Liver (tissue), 10 donors: ENCODE data around the gene RASSF3. TPM values are rescaled to one million over a fixed set of nuclear protein-coding genes. Genes with fewer than 3 reads are reported as not detected.

Source experiments
- DNase-seq: peaks from one replicate; pipeline ENCODE4 v3.0.0-alpha.2; 2017; ENCODE audit warnings: low spot score
- H3K27ac ChIP-seq, 2 donors: one replicate each; pipeline ENCODE4 v1.7.0; 2013; ENCODE audit warnings: inconsistent platforms in 2 of 2, low read length in 2 of 2, control low read depth in 1 of 2, low read depth in 1 of 2, mild to moderate bottlenecking in 1 of 2
- H3K27me3 ChIP-seq, 4 donors: one replicate each; pipeline versions ENCODE4 v1.6.1 to v1.7.0; 2013; ENCODE audit warnings: low read length in 3 of 4, inconsistent platforms in 1 of 4, mild to moderate bottlenecking in 1 of 4, moderate library complexity in 1 of 4; ENCODE audit not compliant: control insufficient read depth in 4 of 4, insufficient read depth in 4 of 4
- H3K36me3 ChIP-seq, 4 donors: one replicate each; pipeline versions ENCODE4 v1.6.1 to v1.7.0; 2013; ENCODE audit warnings: low read length in 3 of 4, mild to moderate bottlenecking in 3 of 4, low read depth in 1 of 4, moderate library complexity in 1 of 4; ENCODE audit not compliant: control insufficient read depth in 4 of 4, insufficient read depth in 3 of 4
- H3K4me1 ChIP-seq, 4 donors: one replicate each; pipeline versions ENCODE4 v1.6.1 to v1.7.0; 2013; ENCODE audit warnings: low read length in 3 of 4, mild to moderate bottlenecking in 3 of 4, moderate library complexity in 1 of 4; ENCODE audit not compliant: control insufficient read depth in 4 of 4, insufficient read depth in 4 of 4
- H3K4me3 ChIP-seq, 3 donors: one replicate each; pipeline versions ENCODE4 v1.6.1 to v1.7.0; 2013; ENCODE audit warnings: low read length in 3 of 3, control low read depth in 1 of 3, low read depth in 1 of 3, mild to moderate bottlenecking in 1 of 3
- H3K9ac ChIP-seq, 2 donors: one replicate each; pipeline ENCODE4 v1.7.0; 2013; ENCODE audit warnings: low read length in 2 of 2, mild to moderate bottlenecking in 2 of 2, moderate library complexity in 2 of 2, control low read depth in 1 of 2, low read depth in 1 of 2
- H3K9me3 ChIP-seq, 4 donors: one replicate each; pipeline versions ENCODE4 v1.6.1 to v1.7.0; 2013; ENCODE audit warnings: low read length in 3 of 4; ENCODE audit not compliant: control insufficient read depth in 4 of 4
- TAF1 ChIP-seq: conservative IDR thresholded peaks from 2 replicates; pipeline ENCODE4 v1.6.1; 2016; ENCODE audit warnings: antibody characterized with exemption, mild to moderate bottlenecking
- WGBS: extraction: QIAGEN DNeasy Blood & Tissue Kit; methylation state at CpG from one replicate; pipeline ENCODE4 v1.1.7; 2013; 5-methylcytosine and 5-hydroxymethylcytosine counted together
- polyA plus RNA-seq, 2 donors: library from polyadenylated mRNA; stranded (reverse) in 1 of 2; unstranded in 1 of 2; fragments of 200-250 nt in 1 of 2; fragments of >200 nt in 1 of 2; fragmentation: Nextera tagmentation in 1 of 2; extraction: Ambion mirVana in 1 of 2; gene quantifications; one replicate each; pipeline versions ENCODE4 v1.2.1 to v1.2.3, GENCODE V29; 2013 to 2015
- small RNA-seq: library from RNA; depleted of rRNA; stranded (forward); fragments of <200 nt; gene quantifications from one replicate; pipeline ENCODE3, GENCODE V24; 2014
- total RNA-seq, 2 donors: library from RNA; depleted of rRNA; stranded (reverse); fragments of >200 nt; gene quantifications; one replicate each; pipeline ENCODE4 v1.2.3, GENCODE V29; 2014
- TF ChIP-seq, protein P1 (sequence below): IDR thresholded peaks from 2 replicates; pipeline ENCODE4 v1.6.1; 2016; ENCODE audit warnings: antibody characterized with exemption
- donor health status: healthy.
- donor health status: healthy.
- donor health status: healthy.
- donor health status: healthy.
- donor health status: healthy.

RASSF3 gene
- total and polyA plus RNA-seq, 4 donors, result 2.2 to 9.1 (median 5.6) TPM

DNA sequence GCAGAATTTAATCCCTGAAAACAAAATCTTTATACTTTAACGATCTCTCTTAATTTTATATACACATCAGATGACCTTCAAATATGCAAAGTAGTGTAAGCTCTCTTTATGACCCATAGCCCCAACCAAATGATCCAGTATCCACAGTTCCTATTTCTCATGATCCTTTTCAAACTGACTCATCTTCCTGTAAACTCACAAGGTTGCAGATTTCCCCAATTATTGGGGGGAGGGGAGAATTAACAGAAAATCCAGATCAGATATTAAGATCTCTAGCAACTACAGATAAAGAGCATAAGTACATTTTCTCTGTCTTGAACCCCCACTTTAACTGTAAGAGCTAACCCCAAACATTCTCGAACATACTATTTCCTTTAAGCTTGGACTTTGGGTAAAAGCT is 136.4 kb downstream of the RASSF3 start:
- Histone ChIP-seq H3K4me1 (no peaks in the 10 kb centered on the region), H3K9me3 (no peaks in the 10 kb centered on the region), H3K9ac (no peak overlapping the region), H3K27me3 (no peaks in the 10 kb centered on the region), H3K27ac (no peak overlapping the region), H3K4me3 (no peak overlapping the region), H3K36me3 (peaks cover 6 to 34% (median 24%) of the 10 kb centered on the region in 4 donors)
- 92% methylated on average over 2 of the region's 2 CpGs for WGBS
- TF ChIP-seq TAF1, result no peak
- TF ChIP-seq, protein P1, sequence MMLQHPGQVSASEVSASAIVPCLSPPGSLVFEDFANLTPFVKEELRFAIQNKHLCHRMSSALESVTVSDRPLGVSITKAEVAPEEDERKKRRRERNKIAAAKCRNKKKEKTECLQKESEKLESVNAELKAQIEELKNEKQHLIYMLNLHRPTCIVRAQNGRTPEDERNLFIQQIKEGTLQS, result no peak
- no peak for DNase-seq

Small RNA genes within 50 kb of the gene (small RNA-seq; reads per million reads assigned to genes)
- gene MIR548C (not detected), gene MIR548Z (not detected), gene RF00137 (not detected)

Other genes starting within 250 kb of the RASSF3 start
- gene C12orf56, start 219.7 kb upstream of the RASSF3 start, total RNA-seq, result under 1 TPM; 0.08 to 0.47 TPM
- gene C12orf56, start 219.7 kb upstream of the RASSF3 start, polyA plus RNA-seq, result under 1 TPM in 1 of 2 donors, not detected in 1; 0.24 TPM
- 10 to 100 TPM; 23.4 to 44.8 TPM for gene XPOT, start 206.1 kb upstream of the RASSF3 start, total RNA-seq
- gene XPOT, start 206.1 kb upstream of the RASSF3 start, polyA plus RNA-seq, result 10 to 100 TPM; 16.7 to 24.3 TPM
- gene TBK1, start 158.4 kb upstream of the RASSF3 start, total RNA-seq, result 10 to 100 TPM; 16.7 to 20.7 TPM
- gene TBK1, start 158.4 kb upstream of the RASSF3 start, polyA plus RNA-seq, result 10 to 100 TPM in 1 of 2 donors, 1 to 10 TPM in 1; 7.6 to 11.1 TPM
- gene GNS, start 148.9 kb downstream of the RASSF3 start, total RNA-seq, result 10 to 100 TPM; 70.1 to 78.6 TPM
- gene GNS, start 148.9 kb downstream of the RASSF3 start, polyA plus RNA-seq, result 10 to 100 TPM; 27.8 to 44.8 TPM
- 1 to 10 TPM in 1 of 2 donors, under 1 TPM in 1; 0.79 to 2.2 TPM for gene TBC1D30, start 214.2 kb downstream of the RASSF3 start, total RNA-seq
- gene TBC1D30, start 214.2 kb downstream of the RASSF3 start, polyA plus RNA-seq, result under 1 TPM; 0.46 to 0.60 TPM